ENCODE results near the gene FTO. TPM values are rescaled to one million over a fixed set of nuclear protein-coding genes. Genes with fewer than 3 reads are reported as not detected.
A peak's percentile ranks its signal among the peaks of the same experiment; 100 is the strongest.

The FTO gene
- total RNA-seq, 1 donor from 2014 or later = 106 TPM

DNA sequence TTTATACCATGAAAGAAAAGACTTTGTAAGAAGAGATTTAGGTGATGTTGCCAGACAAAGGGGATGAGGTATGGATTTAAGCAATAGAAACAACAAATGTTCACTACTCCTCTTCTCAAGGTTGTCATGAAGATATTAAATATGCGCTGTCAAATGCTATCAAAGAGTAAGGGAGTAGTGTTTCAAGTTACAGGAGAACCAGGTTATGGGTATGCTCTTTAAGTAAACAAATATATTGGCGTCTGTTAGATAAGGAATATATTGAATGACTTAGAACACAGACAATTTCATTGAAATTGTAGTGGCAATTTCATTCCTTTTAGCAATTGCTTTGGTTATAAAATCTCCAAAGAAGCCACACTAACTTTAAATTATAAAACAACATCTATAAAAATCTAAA is 229.0 kb downstream of the FTO start:
- Mint-ChIP-seq H3K36me3 (ENCODE audit: unreplicated experiment) (no peaks in the 10 kb centered on the region), H3K9me3 (ENCODE audit: unreplicated experiment) (no peaks in the 10 kb centered on the region), H3K27me3 (ENCODE audit: unreplicated experiment) (no peaks in the 10 kb centered on the region), H3K4me1 (ENCODE audit: low read depth, unreplicated experiment) (peaks cover 9% of the 10 kb centered on the region), H3K27ac (ENCODE audit: unreplicated experiment) (no peak overlapping the region), H3K4me3 (ENCODE audit: unreplicated experiment) (no peak overlapping the region)
- DNase-seq = no peak
- TF ChIP-seq, protein P1, sequence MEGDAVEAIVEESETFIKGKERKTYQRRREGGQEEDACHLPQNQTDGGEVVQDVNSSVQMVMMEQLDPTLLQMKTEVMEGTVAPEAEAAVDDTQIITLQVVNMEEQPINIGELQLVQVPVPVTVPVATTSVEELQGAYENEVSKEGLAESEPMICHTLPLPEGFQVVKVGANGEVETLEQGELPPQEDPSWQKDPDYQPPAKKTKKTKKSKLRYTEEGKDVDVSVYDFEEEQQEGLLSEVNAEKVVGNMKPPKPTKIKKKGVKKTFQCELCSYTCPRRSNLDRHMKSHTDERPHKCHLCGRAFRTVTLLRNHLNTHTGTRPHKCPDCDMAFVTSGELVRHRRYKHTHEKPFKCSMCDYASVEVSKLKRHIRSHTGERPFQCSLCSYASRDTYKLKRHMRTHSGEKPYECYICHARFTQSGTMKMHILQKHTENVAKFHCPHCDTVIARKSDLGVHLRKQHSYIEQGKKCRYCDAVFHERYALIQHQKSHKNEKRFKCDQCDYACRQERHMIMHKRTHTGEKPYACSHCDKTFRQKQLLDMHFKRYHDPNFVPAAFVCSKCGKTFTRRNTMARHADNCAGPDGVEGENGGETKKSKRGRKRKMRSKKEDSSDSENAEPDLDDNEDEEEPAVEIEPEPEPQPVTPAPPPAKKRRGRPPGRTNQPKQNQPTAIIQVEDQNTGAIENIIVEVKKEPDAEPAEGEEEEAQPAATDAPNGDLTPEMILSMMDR (IDR thresholded peaks at IDR 0.05; ENCODE audit: partially characterized antibody, unreplicated experiment) = no peak

- Mint-ChIP-seq H3K4me3 (ENCODE audit: unreplicated experiment) (no peak overlapping the region), H3K27me3 (ENCODE audit: unreplicated experiment) (no peaks in the 10 kb centered on the region), H3K9me3 (ENCODE audit: unreplicated experiment) (no peaks in the 10 kb centered on the region), H3K27ac (ENCODE audit: unreplicated experiment) (no peak overlapping the region), H3K4me1 (ENCODE audit: low read depth, unreplicated experiment) (peaks cover 9% of the 10 kb centered on the region), H3K36me3 (ENCODE audit: unreplicated experiment) (no peaks in the 10 kb centered on the region)
- TF ChIP-seq, protein P1 (IDR thresholded peaks at IDR 0.05; ENCODE audit: partially characterized antibody, unreplicated experiment) = no peak
- DNase-seq = no peak
These were observed 229.5 kb downstream of the FTO start for GRCh38 chr16:53933407-53933806.

GRCh38 chr16:53936052-53936451 is 232.1 kb downstream of the FTO start:
- Mint-ChIP-seq H3K4me3 (ENCODE audit: unreplicated experiment) (no peak overlapping the region), H3K36me3 (ENCODE audit: unreplicated experiment) (no peaks in the 10 kb centered on the region), H3K9me3 (ENCODE audit: unreplicated experiment) (no peaks in the 10 kb centered on the region), H3K27ac (ENCODE audit: unreplicated experiment) (no peak overlapping the region), H3K4me1 (ENCODE audit: low read depth, unreplicated experiment) (peaks cover 9% of the 10 kb centered on the region), H3K27me3 (ENCODE audit: unreplicated experiment) (no peaks in the 10 kb centered on the region)
- TF ChIP-seq, protein P1 (IDR thresholded peaks at IDR 0.05; ENCODE audit: partially characterized antibody, unreplicated experiment) = no peak
- no peak for DNase-seq

DNA sequence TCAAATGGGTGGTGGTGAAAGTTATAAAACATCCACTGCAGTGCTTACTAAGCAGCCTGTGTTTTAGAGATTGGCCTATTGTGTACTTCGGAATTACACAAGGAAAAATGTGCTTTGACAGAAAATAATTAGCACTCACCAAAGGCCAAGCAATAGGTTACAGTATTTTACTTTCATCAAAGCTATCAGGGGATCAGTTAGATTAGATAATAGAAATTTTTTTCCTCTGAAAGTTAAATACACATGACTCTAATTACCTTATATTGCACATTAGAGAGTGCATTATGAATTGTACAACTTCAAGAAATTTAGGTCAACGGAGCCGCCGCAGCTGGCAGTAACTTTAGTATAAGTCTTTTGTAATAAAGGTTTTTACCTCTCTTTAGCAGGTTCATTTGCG is 232.6 kb downstream of the FTO start:
- no peak for DNase-seq
- Mint-ChIP-seq H3K4me1 (ENCODE audit: low read depth, unreplicated experiment) (peaks cover 9% of the 10 kb centered on the region), H3K27ac (ENCODE audit: unreplicated experiment) (no peak overlapping the region), H3K9me3 (ENCODE audit: unreplicated experiment) (no peaks in the 10 kb centered on the region), H3K36me3 (ENCODE audit: unreplicated experiment) (no peaks in the 10 kb centered on the region), H3K27me3 (ENCODE audit: unreplicated experiment) (no peaks in the 10 kb centered on the region), H3K4me3 (ENCODE audit: unreplicated experiment) (no peak overlapping the region)
- TF ChIP-seq, protein P1 (IDR thresholded peaks at IDR 0.05; ENCODE audit: partially characterized antibody, unreplicated experiment) = no peak

DNA sequence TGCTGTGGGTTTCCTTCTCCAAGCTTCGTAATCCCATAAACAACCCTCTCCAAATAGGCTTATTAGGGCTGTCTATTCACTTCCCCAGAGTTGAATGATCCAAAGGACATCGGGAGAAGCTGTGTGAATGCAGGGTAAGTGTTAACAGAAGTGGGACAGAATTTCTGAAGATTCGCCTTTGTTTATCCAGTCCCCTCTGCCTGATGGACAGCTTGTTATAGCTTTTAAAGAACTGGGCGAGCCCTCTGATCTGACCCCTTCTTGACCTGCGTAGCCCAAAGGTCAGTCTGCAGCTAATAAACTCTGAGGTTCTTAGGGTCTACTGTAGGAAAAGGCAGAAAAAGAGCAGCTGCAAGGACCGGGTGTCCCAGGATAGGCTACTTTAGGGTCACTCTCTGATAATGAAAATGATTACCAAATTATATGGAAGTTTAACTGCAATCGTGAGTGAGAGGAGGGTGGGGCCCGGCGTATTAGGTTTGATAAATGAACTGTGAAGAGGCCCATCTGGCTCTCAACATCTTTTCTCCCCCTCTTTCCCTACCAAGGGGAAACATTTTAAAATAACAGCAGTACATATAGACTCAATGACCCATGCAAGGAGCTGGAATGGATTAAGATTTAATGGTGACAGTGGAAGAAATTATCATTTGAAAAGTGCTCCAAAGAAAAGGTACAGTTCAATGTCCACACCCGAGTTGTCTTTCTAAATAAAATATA is 233.4 kb downstream of the FTO start:
- no peak overlapping the region for H3K4me3 Mint-ChIP-seq (ENCODE audit: unreplicated experiment)
- no peaks in the 10 kb centered on the region for H3K36me3 Mint-ChIP-seq (ENCODE audit: unreplicated experiment)
- TF ChIP-seq, protein P1 (IDR thresholded peaks at IDR 0.05; ENCODE audit: partially characterized antibody, unreplicated experiment) = no peak
- no peaks in the 10 kb centered on the region for H3K9me3 Mint-ChIP-seq (ENCODE audit: unreplicated experiment)
- peak overlapping the region; percentile 39 for H3K27ac Mint-ChIP-seq (ENCODE audit: unreplicated experiment)
- H3K27me3 Mint-ChIP-seq (ENCODE audit: unreplicated experiment) = no peaks in the 10 kb centered on the region
- peaks cover 9% of the 10 kb centered on the region for H3K4me1 Mint-ChIP-seq (ENCODE audit: low read depth, unreplicated experiment)
- no peak for DNase-seq
